ENCODE results near the gene MYO18A. TPM values are rescaled to one million over a fixed set of nuclear protein-coding genes. Genes with fewer than 3 reads are reported as not detected.

MYO18A gene
- total RNA-seq, 1 experiment from 2014 or later = 37.2 TPM

DNA sequence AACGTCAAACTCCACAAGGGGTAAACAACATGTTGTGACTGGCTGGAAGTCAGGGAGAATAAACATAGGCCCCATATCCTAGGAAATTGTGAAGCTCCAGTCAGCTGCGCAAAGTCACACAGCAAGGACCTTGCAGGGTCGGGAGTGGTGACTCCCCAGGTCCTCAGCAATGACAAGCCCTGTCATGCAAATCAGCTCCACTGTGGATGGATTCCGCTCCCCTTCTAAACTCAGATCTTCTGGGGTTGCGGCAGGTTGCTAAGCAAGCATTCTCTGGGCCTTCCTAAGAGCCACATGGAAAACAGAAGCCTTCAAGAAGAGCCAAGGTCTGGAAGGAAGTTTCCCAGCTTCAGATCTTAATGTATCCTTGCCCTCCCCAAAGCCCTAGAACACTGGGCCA is 28.9 kb upstream of the MYO18A start (continued):
- TF ChIP-seq, protein P1, sequence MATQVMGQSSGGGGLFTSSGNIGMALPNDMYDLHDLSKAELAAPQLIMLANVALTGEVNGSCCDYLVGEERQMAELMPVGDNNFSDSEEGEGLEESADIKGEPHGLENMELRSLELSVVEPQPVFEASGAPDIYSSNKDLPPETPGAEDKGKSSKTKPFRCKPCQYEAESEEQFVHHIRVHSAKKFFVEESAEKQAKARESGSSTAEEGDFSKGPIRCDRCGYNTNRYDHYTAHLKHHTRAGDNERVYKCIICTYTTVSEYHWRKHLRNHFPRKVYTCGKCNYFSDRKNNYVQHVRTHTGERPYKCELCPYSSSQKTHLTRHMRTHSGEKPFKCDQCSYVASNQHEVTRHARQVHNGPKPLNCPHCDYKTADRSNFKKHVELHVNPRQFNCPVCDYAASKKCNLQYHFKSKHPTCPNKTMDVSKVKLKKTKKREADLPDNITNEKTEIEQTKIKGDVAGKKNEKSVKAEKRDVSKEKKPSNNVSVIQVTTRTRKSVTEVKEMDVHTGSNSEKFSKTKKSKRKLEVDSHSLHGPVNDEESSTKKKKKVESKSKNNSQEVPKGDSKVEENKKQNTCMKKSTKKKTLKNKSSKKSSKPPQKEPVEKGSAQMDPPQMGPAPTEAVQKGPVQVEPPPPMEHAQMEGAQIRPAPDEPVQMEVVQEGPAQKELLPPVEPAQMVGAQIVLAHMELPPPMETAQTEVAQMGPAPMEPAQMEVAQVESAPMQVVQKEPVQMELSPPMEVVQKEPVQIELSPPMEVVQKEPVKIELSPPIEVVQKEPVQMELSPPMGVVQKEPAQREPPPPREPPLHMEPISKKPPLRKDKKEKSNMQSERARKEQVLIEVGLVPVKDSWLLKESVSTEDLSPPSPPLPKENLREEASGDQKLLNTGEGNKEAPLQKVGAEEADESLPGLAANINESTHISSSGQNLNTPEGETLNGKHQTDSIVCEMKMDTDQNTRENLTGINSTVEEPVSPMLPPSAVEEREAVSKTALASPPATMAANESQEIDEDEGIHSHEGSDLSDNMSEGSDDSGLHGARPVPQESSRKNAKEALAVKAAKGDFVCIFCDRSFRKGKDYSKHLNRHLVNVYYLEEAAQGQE (IDR thresholded peaks at IDR 0.05; ENCODE audit: low read depth) = no peak
- no peak for TF ChIP-seq SRF (IDR thresholded peaks at IDR 0.05; ENCODE audit: low read depth)

DNA sequence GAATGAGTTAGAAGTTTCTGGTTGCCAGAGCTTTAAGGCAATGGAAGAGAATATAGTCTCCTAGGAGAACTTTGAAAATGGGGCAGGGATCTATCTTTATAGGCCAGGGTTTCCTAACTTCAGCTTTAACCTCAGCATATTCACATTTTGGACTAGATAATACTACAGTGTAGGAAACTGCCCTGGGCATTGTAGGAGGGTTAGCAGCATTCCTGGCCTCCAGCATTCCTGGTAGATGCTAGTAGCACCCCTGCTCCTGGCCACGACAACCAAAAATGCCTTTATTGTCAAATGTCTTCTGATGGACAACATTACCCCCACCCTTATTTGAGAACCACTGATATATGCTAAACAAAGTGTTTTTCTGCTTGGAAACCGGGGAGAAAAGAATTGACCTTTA is 27.8 kb upstream of the MYO18A start:
- TF ChIP-seq, protein P2, sequence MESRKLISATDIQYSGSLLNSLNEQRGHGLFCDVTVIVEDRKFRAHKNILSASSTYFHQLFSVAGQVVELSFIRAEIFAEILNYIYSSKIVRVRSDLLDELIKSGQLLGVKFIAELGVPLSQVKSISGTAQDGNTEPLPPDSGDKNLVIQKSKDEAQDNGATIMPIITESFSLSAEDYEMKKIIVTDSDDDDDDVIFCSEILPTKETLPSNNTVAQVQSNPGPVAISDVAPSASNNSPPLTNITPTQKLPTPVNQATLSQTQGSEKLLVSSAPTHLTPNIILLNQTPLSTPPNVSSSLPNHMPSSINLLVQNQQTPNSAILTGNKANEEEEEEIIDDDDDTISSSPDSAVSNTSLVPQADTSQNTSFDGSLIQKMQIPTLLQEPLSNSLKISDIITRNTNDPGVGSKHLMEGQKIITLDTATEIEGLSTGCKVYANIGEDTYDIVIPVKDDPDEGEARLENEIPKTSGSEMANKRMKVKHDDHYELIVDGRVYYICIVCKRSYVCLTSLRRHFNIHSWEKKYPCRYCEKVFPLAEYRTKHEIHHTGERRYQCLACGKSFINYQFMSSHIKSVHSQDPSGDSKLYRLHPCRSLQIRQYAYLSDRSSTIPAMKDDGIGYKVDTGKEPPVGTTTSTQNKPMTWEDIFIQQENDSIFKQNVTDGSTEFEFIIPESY (IDR thresholded peaks at IDR 0.05; ENCODE audit: extremely low read depth, insufficient replicate concordance, low read length) = no peak
- TF ChIP-seq YY1 (IDR thresholded peaks at IDR 0.05; ENCODE audit: extremely low read depth, insufficient replicate concordance, low read depth, low read length) = no peak
- TF ChIP-seq EGR1 (IDR thresholded peaks at IDR 0.05; ENCODE audit: low read depth) = no peak
- POLR2A ChIA-PET = no interaction called here
- intact Hi-C loops (cut with micrococcal nuclease) = no loop called here
- Histone ChIP-seq H3K4me1 (ENCODE audit: control insufficient read depth in 1 of 2, insufficient read depth in 2 of 2, low read length in 2 of 2) (no peaks in the 10 kb centered on the region), H3K9me2 (ENCODE audit: insufficient read depth) (no peaks in the 10 kb centered on the region), H3K79me2 (ENCODE audit: insufficient read depth, low read length) (no peaks in the 10 kb centered on the region), H3K4me2 (ENCODE audit: low read length) (no peak overlapping the region), H4K20me1 (ENCODE audit: insufficient read depth) (no peaks in the 10 kb centered on the region), H3K27ac (ENCODE audit: low read depth, low read length) (no peak overlapping the region), H3K27me3 (ENCODE audit: insufficient read depth, low read length) (no peaks in the 10 kb centered on the region), H3K9ac (ENCODE audit: low read length) (no peak overlapping the region), H3K9me3 (ENCODE audit: control insufficient read depth in 1 of 2, insufficient read depth in 1 of 2, low read depth in 1 of 2, low read length in 2 of 2) (no peaks in the 10 kb centered on the region), H2AFZ (ENCODE audit: low read depth, low read length, poor library complexity, severe bottlenecking) (no peak overlapping the region), H3K4me3 (replicated peaks in 1 of 2; ENCODE audit: low read depth in 1 of 2, low read length in 2 of 2) (no peak overlapping the region), H3K36me3 (ENCODE audit: control insufficient read depth in 1 of 2, insufficient read depth in 2 of 2, low read length in 2 of 2) (0 out of 4 replicates have a peak, but pooled peaks cover 0 to 4% of the 10 kb centered on the region in 2 experiments)
- ATAC-seq (no peak), DNase-seq (ENCODE audit: low read depth, low spot score) (no peak)
- RAD21 ChIA-PET (ENCODE audit: low non-redundant PET in 1 of 2, low total read pairs in 2 of 2, uncharacterized antibody in 2 of 2, unreplicated experiment in 2 of 2) = no interaction called here
- CTCF ChIA-PET = interaction anchor here (0.8 to 0.9 kb wide), 2 partner anchors 12 to 91 kb away, joined by 3 read pairs; no protein-coding TSS in a partner anchor
- no TSS peak for BruUV-seq (replicated peaks)

All from HCT116 (cell line).